Testis (tissue), 3 donors: ENCODE results near the gene PCLO. TPM values are rescaled to one million over a fixed set of nuclear protein-coding genes. Genes with fewer than 3 reads are reported as not detected.
"Not testable (repeated sequence)": the region's sequence is repeated elsewhere in the genome, so short reads cannot be mapped to it uniquely, and the experiment has no call there.

Experiments used
- DNase-seq: peaks from one replicate; pipeline ENCODE4 v3.0.0-alpha.2; 2019
- H3K27ac ChIP-seq, 2 donors: fragments of 200-600 bp; sonication (generic); one replicate each; pipeline ENCODE4 v1.5.1; 2019
- H3K27me3 ChIP-seq: fragments of 200-600 bp; sonication (generic); one replicate; pipeline ENCODE4 v1.5.1; 2019
- H3K36me3 ChIP-seq: fragments of 200-600 bp; sonication (generic); one replicate; pipeline ENCODE4 v1.5.1; 2017; ENCODE audit warnings: low read depth; ENCODE audit errors: missing control alignments
- H3K4me1 ChIP-seq: fragments of 200-600 bp; sonication (generic); one replicate; pipeline ENCODE4 v1.5.1; 2019
- H3K4me3 ChIP-seq, 2 donors: fragments of 200-600 bp; sonication (generic); one replicate each; pipeline ENCODE4 v1.5.1; 2017 to 2019
- H3K9me3 ChIP-seq: fragments of 200-600 bp; sonication (generic); one replicate; pipeline ENCODE4 v1.5.1; 2017
- POLR2A ChIP-seq: fragments of 450-650 bp; IDR thresholded peaks from one replicate; pipeline ENCODE4 v1.6.1; 2017; ENCODE audit warnings: antibody characterized with exemption, mild to moderate bottlenecking, moderate library complexity
- WGBS, 2 donors: methylation state at CpG; one replicate each; pipeline ENCODE4 v1.1.5; 2018; 5-methylcytosine and 5-hydroxymethylcytosine counted together
- intact Hi-C: fragments of 100-400 bp; cut with DNase I; formaldehyde crosslinking; loops from one replicate; pipeline ENCODE4 v1.15.1; 2023; ENCODE audit warnings: low total_unique reads
- polyA plus RNA-seq: library from polyadenylated mRNA; stranded (reverse); fragments of 350-450 nt; fragmentation: Illumina TruSeq; extraction: RNeasy Lipid Tissue Mini Kit (QIAGEN cat#74804); gene quantifications from one replicate; pipeline ENCODE4 v1.2.3, GENCODE V29; 2014; ENCODE audit warnings: low read depth, low replicate concordance; ENCODE audit not compliant: insufficient read depth
- total RNA-seq, 2 donors: library from RNA; depleted of rRNA; stranded (reverse); fragments of >200 nt; gene quantifications; one replicate each; pipeline ENCODE4 v1.2.3, GENCODE V29; 2016
- TF ChIP-seq, protein P1 (sequence below), 3 experiments: fragments of 450-650 bp in 2 of 3; fragments of 200-600 bp in 1 of 3; sonication (generic) in 1 of 3; IDR thresholded peaks; one replicate each; pipeline ENCODE4 v1.5.1; 2016 to 2019; ENCODE audit warnings: antibody characterized with exemption in 3 of 3, mild to moderate bottlenecking in 2 of 3, moderate library complexity in 1 of 3

PCLO gene
- total and polyA plus RNA-seq, 3 donors from 2014 or later: 6.4 to 29.4 (median 20.4) TPM

GRCh38 chr7:83096065-83096580 lies 66.6 kb downstream of the PCLO start:
- TF ChIP-seq, protein P1, sequence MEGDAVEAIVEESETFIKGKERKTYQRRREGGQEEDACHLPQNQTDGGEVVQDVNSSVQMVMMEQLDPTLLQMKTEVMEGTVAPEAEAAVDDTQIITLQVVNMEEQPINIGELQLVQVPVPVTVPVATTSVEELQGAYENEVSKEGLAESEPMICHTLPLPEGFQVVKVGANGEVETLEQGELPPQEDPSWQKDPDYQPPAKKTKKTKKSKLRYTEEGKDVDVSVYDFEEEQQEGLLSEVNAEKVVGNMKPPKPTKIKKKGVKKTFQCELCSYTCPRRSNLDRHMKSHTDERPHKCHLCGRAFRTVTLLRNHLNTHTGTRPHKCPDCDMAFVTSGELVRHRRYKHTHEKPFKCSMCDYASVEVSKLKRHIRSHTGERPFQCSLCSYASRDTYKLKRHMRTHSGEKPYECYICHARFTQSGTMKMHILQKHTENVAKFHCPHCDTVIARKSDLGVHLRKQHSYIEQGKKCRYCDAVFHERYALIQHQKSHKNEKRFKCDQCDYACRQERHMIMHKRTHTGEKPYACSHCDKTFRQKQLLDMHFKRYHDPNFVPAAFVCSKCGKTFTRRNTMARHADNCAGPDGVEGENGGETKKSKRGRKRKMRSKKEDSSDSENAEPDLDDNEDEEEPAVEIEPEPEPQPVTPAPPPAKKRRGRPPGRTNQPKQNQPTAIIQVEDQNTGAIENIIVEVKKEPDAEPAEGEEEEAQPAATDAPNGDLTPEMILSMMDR (IDR thresholded peaks at IDR 0.05): no peak
- TF ChIP-seq POLR2A: no peak
- intact Hi-C loops: no loop called here

GRCh38 chr7:83085299-83085698 lies 77.4 kb downstream of the PCLO start:
- Histone ChIP-seq H3K27me3 (no peaks in the 10 kb centered on the region), H3K27ac (no peak overlapping the region), H3K36me3 (no peaks in the 10 kb centered on the region), H3K4me1 (no peaks in the 10 kb centered on the region), H3K4me3 (no peak overlapping the region), H3K9me3 (no peaks in the 10 kb centered on the region)
- intact Hi-C loops: no loop called here
- no peak for TF ChIP-seq POLR2A
- TF ChIP-seq, protein P1 (IDR thresholded peaks at IDR 0.05): no peak
- no peak for DNase-seq
- WGBS, 2 donors: 85 to 90% methylated on average over 4 of the region's 4 CpGs

More at GRCh38 chr7:83096065-83096580, 66.6 kb downstream of the PCLO start:
- Histone ChIP-seq H3K27me3 (no peaks in the 10 kb centered on the region), H3K36me3 (no peaks in the 10 kb centered on the region), H3K27ac (no peak overlapping the region), H3K4me3 (no peak overlapping the region), H3K4me1 (no peaks in the 10 kb centered on the region), H3K9me3 (no peaks in the 10 kb centered on the region)
- WGBS, 2 donors: 42 to 55% methylated on average over 2 of the region's 2 CpGs
- DNase-seq: no peak

DNA sequence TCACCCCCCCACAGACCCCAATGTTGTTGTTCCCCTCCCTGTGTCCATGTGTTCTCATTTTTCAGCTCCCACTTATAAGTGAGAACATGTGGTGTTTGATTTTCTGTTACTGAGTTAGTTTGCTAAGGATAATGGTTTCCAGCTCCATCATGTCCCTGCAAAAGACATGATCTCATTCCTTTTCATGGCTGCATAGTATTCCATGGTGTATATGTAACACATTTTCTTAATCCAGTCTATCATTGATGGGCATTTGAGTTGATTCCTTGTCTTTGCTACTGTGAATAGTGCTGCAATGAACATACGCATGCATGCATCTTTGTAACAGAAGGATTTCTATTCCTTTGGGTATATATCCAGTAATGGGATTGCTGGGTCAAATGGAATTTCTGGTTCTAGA lies 82.8 kb downstream of the PCLO start:
- H3K27me3 ChIP-seq, H3K27ac ChIP-seq, DNase-seq, H3K36me3 ChIP-seq, H3K9me3 ChIP-seq, H3K4me1 ChIP-seq, intact Hi-C loops, H3K4me3 ChIP-seq: not testable (repeated sequence)
- WGBS, 2 donors: 95 to 97% methylated on average over 1 of the region's 1 CpG

DNA sequence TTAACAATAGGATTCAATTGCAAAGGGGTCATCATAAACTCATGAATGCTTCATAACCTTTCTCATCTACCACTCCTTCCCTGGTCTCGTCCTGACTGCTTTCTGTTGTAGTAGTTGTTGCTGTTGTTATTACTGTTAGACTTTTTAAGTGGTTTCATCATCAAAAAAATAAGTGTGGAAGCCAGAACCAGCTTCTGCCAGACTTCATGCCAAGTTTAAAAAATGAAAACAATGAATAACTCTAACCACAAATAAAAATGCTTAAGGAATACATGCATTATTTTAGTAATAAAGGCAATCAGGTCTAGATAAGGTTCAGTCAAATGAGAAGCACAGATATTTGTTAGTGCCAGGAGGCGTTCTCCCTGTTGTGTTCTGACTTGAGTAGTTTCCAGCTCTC lies 85.4 kb downstream of the PCLO start:
- TF ChIP-seq, protein P1 (IDR thresholded peaks at IDR 0.05): no peak
- no peak for TF ChIP-seq POLR2A
- H3K9me3 ChIP-seq: no peaks in the 10 kb centered on the region
- no peak overlapping the region for H3K4me3 ChIP-seq
- no peaks in the 10 kb centered on the region for H3K27me3 ChIP-seq
- no peak overlapping the region for H3K27ac ChIP-seq
- 85 to 88% methylated on average over 2 of the region's 2 CpGs for WGBS, 2 donors
- H3K4me1 ChIP-seq: no peaks in the 10 kb centered on the region
- intact Hi-C loops: no loop called here
- H3K36me3 ChIP-seq: no peaks in the 10 kb centered on the region
- no peak for DNase-seq

DNA sequence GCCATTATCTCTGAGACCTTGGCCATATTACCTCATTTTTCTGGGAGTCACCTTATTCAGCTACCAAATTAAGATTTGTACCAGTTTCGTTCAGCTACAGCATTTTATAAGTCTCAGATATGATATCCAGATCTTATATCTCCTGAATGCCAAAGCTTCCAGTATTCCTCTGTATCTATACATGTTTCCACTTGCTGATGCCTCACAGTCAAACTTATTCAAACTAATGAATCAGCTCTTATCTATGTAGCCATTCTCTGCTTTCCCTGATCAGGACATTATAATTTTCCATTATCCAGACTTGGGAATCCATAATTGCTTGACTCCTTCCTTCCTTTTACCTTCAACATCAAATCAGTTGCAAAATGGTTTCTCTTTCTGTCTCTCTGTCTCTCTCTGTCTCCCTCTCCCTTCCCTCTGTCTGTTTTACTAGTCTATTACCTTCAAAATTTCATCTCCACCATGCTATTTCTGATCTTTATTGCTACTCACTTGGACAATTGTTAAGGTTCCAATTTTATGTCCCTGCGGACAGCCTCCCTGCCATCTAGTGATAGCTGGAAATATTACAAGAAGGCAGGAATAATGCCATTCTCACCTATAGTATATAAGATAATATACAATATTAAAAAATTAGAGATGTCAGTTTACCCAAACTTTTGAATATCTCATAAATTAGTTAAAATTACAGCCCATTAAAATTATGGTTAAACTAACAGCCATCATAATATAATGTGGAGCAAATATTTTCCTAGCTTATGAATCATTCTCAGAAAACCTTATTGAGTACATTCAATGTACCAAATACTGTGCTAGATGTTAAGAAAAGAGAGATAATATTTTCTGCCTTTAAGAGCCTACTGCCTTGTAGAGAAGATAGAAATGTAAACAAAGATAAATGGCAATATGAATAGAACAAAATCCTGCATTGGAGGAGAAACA lies 89.8 kb downstream of the PCLO start:
- no peaks in the 10 kb centered on the region for H3K36me3 ChIP-seq
- 79 to 82% methylated on average over 2 of the region's 2 CpGs for WGBS, 2 donors
- no peak for DNase-seq
- no peak overlapping the region for H3K4me3 ChIP-seq
- no peaks in the 10 kb centered on the region for H3K4me1 ChIP-seq
- H3K27ac ChIP-seq: no peak overlapping the region
- no peak for TF ChIP-seq POLR2A
- TF ChIP-seq, protein P1 (IDR thresholded peaks at IDR 0.05): no peak
- no peaks in the 10 kb centered on the region for H3K9me3 ChIP-seq
- intact Hi-C loops: no loop called here
- no peaks in the 10 kb centered on the region for H3K27me3 ChIP-seq
